HEK293 (cell line): ENCODE data around the gene ILKAP.
A peak's percentile ranks its signal among the peaks of the same experiment; 100 is the strongest.

ENCODE experiments used
- BCL11B ChIP-seq: fragments of 450-650 bp; formaldehyde crosslinking; IDR thresholded peaks from 2 replicates; pipeline ENCODE4 v1.5.1; 2016; ENCODE audit warnings: low read depth, missing biosample characterization, missing genetic modification characterization
- KLF10 ChIP-seq: fragments of 450-650 bp; IDR thresholded peaks from 2 replicates; pipeline ENCODE4 v1.5.1; 2018; ENCODE audit warnings: missing biosample characterization, mild to moderate bottlenecking, missing genetic modification characterization
- WT1 ChIP-seq: fragments of 450-650 bp; formaldehyde crosslinking; IDR thresholded peaks from 2 replicates; pipeline ENCODE4 v1.5.1; 2016; ENCODE audit warnings: missing biosample characterization, missing genetic modification characterization
- YY2 ChIP-seq: fragments of 450-650 bp; formaldehyde crosslinking; IDR thresholded peaks from 2 replicates; pipeline ENCODE4 v1.5.1; 2016; ENCODE audit warnings: missing biosample characterization, missing genetic modification characterization
- ZFHX2 ChIP-seq: fragments of 450-650 bp; formaldehyde crosslinking; conservative IDR thresholded peaks from 2 replicates; pipeline ENCODE4 v1.5.1; 2016; ENCODE audit warnings: missing biosample characterization, missing genetic modification characterization
- ZNF10 ChIP-seq: fragments of 450-650 bp; formaldehyde crosslinking; IDR thresholded peaks from 2 replicates; pipeline ENCODE4 v1.5.1; 2017; ENCODE audit warnings: missing biosample characterization, missing genetic modification characterization
- ZNF146 ChIP-seq: fragments of 450-650 bp; formaldehyde crosslinking; IDR thresholded peaks from 2 replicates; pipeline ENCODE4 v1.5.1; 2016; ENCODE audit warnings: missing biosample characterization, missing genetic modification characterization
- ZNF19 ChIP-seq: fragments of 450-650 bp; formaldehyde crosslinking; IDR thresholded peaks from 2 replicates; pipeline ENCODE4; 2016; ENCODE audit warnings: missing biosample characterization, missing genetic modification characterization, low read depth
- ZNF292 ChIP-seq: fragments of 450-650 bp; formaldehyde crosslinking; IDR thresholded peaks from 2 replicates; pipeline ENCODE4 v1.5.1; 2016; ENCODE audit warnings: low read depth, missing biosample characterization, missing genetic modification characterization, borderline replicate concordance
- ZNF501 ChIP-seq: fragments of 450-650 bp; formaldehyde crosslinking; IDR thresholded peaks from 2 replicates; pipeline ENCODE4 v1.5.1; 2016; ENCODE audit warnings: missing biosample characterization, missing genetic modification characterization
- ZNF529 ChIP-seq: fragments of 450-650 bp; formaldehyde crosslinking; IDR thresholded peaks from 2 replicates; pipeline ENCODE4 v1.5.1; 2017; ENCODE audit warnings: missing genetic modification characterization, missing biosample characterization; ENCODE audit not compliant: insufficient replicate concordance
- ZNF544 ChIP-seq: fragments of 450-650 bp; formaldehyde crosslinking; IDR thresholded peaks from 2 replicates; pipeline ENCODE4 v1.5.0; 2017; ENCODE audit warnings: missing biosample characterization, missing genetic modification characterization
- ZNF660 ChIP-seq: fragments of 450-650 bp; IDR thresholded peaks from 2 replicates; pipeline ENCODE4 v1.5.1; 2018; ENCODE audit warnings: missing biosample characterization, mild to moderate bottlenecking, missing genetic modification characterization
- ZNF701 ChIP-seq: fragments of 450-650 bp; formaldehyde crosslinking; IDR thresholded peaks from 2 replicates; pipeline ENCODE4 v1.5.1; 2016; ENCODE audit warnings: missing biosample characterization, missing genetic modification characterization
- ZNF791 ChIP-seq: fragments of 450-650 bp; formaldehyde crosslinking; IDR thresholded peaks from 2 replicates; pipeline ENCODE4 v1.5.1; 2016; ENCODE audit warnings: missing biosample characterization, missing genetic modification characterization
- ZNF837 ChIP-seq: fragments of 450-650 bp; formaldehyde crosslinking; IDR thresholded peaks from 2 replicates; pipeline ENCODE4 v1.5.1; 2016; ENCODE audit warnings: missing biosample characterization, missing genetic modification characterization
- ZSCAN23 ChIP-seq: fragments of 450-650 bp; formaldehyde crosslinking; IDR thresholded peaks from 2 replicates; pipeline ENCODE4 v1.5.1; 2016; ENCODE audit warnings: missing biosample characterization, missing genetic modification characterization
- TF ChIP-seq, protein P1 (sequence below): fragments of 450-650 bp; formaldehyde crosslinking; IDR thresholded peaks from 2 replicates; pipeline ENCODE4 v1.5.1; 2016; ENCODE audit warnings: missing biosample characterization, missing genetic modification characterization
- TF ChIP-seq, protein P2 (sequence below): fragments of 450-650 bp; formaldehyde crosslinking; IDR thresholded peaks from 2 replicates; pipeline ENCODE4 v1.5.1; 2016; ENCODE audit warnings: missing biosample characterization, missing genetic modification characterization
- TF ChIP-seq, protein P3 (sequence below): fragments of 450-650 bp; IDR thresholded peaks from 2 replicates; pipeline ENCODE4 v1.5.1; 2018; ENCODE audit warnings: missing biosample characterization, missing genetic modification characterization
- TF ChIP-seq, protein P4 (sequence below): fragments of 450-650 bp; formaldehyde crosslinking; IDR thresholded peaks from 2 replicates; pipeline ENCODE4 v1.5.1; 2016; ENCODE audit warnings: missing biosample characterization, missing genetic modification characterization
- TF ChIP-seq, protein P5 (sequence below): fragments of 450-650 bp; formaldehyde crosslinking; IDR thresholded peaks from 2 replicates; pipeline ENCODE4 v1.5.1; 2017; ENCODE audit warnings: missing biosample characterization, missing genetic modification characterization
- TF ChIP-seq, protein P6 (sequence below): fragments of 450-650 bp; formaldehyde crosslinking; IDR thresholded peaks from 2 replicates; pipeline ENCODE4 v1.5.1; 2016; ENCODE audit warnings: missing biosample characterization, missing genetic modification characterization, borderline replicate concordance

ILKAP gene

DNA sequence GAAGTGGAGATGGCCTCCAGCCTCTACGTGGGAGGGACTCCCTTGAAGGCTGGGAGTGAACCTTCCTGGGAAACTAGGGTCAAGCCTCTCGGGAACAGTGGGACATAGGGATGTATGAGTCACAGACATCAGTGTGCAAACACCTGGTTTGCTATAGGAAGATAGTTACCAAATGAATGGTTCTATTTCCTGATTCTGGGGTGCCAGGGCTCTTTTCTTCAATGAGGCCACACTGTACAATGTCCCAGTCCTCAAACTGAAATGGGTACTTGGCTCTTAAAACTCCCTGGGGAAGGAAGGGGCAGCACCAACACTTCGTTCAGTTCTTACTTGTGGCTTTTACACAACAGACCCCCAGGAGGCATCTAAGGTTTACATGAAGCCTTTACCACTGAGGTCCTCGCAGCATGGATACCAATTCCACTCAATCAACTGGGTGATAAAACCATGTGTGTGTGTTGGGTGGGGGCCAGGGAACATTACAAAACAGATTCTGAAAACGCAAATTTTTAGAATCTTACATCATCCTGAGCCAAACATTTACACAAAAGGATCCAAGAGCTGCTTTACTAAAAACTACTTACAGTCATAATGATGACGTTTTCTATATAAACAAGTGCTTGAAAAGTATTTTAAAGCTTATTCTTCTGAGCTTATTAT, 34.3 kb downstream of the ILKAP start (continued):
- TF ChIP-seq ZNF660 (peak; percentile 11; the same call in 1 of the 2 replicates), ZNF146 (tag by site-specific recombination) (no peak), WT1 (tag by site-specific recombination) (peak; percentile 60), ZNF701 (no peak), ZNF791 (tag by site-specific recombination) (no peak), KLF10 (tag by site-specific recombination) (peak; percentile 80), ZNF19 (tag by site-specific recombination) (no peak), ZNF501 (tag by site-specific recombination) (no peak), YY2 (tag by site-specific recombination) (no peak), ZNF10 (tag by site-specific recombination) (0 out of 2 replicates have a peak, but pooled peaks have one; percentile 36), ZSCAN23 (tag by site-specific recombination) (no peak), ZNF292 (tag by site-specific recombination) (no peak), BCL11B (tag by site-specific recombination) (0 out of 2 replicates have a peak, but pooled peaks have one; percentile 49), ZNF529 (tag by site-specific recombination) (no peak), ZNF544 (tag by site-specific recombination) (no peak), ZNF837 (tag by site-specific recombination) (no peak), ZFHX2 (tag by site-specific recombination) (peak; percentile 33; the same call in 1 of the 2 replicates)
- TF ChIP-seq, protein P1, sequence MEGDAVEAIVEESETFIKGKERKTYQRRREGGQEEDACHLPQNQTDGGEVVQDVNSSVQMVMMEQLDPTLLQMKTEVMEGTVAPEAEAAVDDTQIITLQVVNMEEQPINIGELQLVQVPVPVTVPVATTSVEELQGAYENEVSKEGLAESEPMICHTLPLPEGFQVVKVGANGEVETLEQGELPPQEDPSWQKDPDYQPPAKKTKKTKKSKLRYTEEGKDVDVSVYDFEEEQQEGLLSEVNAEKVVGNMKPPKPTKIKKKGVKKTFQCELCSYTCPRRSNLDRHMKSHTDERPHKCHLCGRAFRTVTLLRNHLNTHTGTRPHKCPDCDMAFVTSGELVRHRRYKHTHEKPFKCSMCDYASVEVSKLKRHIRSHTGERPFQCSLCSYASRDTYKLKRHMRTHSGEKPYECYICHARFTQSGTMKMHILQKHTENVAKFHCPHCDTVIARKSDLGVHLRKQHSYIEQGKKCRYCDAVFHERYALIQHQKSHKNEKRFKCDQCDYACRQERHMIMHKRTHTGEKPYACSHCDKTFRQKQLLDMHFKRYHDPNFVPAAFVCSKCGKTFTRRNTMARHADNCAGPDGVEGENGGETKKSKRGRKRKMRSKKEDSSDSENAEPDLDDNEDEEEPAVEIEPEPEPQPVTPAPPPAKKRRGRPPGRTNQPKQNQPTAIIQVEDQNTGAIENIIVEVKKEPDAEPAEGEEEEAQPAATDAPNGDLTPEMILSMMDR (tag by site-specific recombination), result no peak
- TF ChIP-seq, protein P2, sequence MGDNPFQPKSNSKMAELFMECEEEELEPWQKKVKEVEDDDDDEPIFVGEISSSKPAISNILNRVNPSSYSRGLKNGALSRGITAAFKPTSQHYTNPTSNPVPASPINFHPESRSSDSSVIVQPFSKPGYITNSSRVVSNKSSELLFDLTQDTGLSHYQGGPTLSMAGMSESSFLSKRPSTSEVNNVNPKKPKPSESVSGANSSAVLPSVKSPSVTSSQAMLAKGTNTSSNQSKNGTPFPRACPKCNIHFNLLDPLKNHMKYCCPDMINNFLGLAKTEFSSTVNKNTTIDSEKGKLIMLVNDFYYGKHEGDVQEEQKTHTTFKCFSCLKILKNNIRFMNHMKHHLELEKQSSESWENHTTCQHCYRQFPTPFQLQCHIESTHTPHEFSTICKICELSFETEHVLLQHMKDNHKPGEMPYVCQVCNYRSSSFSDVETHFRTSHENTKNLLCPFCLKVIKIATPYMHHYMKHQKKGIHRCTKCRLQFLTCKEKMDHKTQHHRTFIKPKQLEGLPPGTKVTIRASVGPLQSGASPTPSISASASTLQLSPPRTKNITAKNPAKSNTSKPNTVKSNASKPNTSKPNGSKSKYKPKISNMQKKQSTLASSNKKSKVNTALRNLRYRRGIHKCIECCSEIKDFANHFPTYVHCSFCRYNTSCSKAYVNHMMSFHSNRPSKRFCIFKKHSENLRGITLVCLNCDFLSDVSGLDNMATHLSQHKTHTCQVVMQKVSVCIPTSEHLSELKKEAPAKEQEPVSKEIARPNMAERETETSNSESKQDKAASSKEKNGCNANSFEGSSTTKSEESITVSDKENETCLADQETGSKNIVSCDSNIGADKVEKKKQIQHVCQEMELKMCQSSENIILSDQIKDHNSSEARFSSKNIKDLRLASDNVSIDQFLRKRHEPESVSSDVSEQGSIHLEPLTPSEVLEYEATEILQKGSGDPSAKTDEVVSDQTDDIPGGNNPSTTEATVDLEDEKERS (tag by site-specific recombination), result no peak
- TF ChIP-seq, protein P3, sequence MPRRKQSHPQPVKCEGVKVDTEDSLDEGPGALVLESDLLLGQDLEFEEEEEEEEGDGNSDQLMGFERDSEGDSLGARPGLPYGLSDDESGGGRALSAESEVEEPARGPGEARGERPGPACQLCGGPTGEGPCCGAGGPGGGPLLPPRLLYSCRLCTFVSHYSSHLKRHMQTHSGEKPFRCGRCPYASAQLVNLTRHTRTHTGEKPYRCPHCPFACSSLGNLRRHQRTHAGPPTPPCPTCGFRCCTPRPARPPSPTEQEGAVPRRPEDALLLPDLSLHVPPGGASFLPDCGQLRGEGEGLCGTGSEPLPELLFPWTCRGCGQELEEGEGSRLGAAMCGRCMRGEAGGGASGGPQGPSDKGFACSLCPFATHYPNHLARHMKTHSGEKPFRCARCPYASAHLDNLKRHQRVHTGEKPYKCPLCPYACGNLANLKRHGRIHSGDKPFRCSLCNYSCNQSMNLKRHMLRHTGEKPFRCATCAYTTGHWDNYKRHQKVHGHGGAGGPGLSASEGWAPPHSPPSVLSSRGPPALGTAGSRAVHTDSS (tag by site-specific recombination), result no peak
- TF ChIP-seq, protein P4, sequence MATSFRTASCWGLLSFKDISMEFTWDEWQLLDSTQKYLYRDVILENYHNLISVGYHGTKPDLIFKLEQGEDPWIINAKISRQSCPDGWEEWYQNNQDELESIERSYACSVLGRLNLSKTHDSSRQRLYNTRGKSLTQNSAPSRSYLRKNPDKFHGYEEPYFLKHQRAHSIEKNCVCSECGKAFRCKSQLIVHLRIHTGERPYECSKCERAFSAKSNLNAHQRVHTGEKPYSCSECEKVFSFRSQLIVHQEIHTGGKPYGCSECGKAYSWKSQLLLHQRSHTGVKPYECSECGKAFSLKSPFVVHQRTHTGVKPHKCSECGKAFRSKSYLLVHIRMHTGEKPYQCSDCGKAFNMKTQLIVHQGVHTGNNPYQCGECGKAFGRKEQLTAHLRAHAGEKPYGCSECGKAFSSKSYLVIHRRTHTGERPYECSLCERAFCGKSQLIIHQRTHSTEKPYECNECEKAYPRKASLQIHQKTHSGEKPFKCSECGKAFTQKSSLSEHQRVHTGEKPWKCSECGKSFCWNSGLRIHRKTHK (tag by site-specific recombination), result no peak
- TF ChIP-seq, protein P5, sequence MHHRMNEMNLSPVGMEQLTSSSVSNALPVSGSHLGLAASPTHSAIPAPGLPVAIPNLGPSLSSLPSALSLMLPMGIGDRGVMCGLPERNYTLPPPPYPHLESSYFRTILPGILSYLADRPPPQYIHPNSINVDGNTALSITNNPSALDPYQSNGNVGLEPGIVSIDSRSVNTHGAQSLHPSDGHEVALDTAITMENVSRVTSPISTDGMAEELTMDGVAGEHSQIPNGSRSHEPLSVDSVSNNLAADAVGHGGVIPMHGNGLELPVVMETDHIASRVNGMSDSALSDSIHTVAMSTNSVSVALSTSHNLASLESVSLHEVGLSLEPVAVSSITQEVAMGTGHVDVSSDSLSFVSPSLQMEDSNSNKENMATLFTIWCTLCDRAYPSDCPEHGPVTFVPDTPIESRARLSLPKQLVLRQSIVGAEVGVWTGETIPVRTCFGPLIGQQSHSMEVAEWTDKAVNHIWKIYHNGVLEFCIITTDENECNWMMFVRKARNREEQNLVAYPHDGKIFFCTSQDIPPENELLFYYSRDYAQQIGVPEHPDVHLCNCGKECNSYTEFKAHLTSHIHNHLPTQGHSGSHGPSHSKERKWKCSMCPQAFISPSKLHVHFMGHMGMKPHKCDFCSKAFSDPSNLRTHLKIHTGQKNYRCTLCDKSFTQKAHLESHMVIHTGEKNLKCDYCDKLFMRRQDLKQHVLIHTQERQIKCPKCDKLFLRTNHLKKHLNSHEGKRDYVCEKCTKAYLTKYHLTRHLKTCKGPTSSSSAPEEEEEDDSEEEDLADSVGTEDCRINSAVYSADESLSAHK (tag by site-specific recombination), result peak; percentile 29; the same call in 1 of the 2 replicates
- TF ChIP-seq, protein P6, sequence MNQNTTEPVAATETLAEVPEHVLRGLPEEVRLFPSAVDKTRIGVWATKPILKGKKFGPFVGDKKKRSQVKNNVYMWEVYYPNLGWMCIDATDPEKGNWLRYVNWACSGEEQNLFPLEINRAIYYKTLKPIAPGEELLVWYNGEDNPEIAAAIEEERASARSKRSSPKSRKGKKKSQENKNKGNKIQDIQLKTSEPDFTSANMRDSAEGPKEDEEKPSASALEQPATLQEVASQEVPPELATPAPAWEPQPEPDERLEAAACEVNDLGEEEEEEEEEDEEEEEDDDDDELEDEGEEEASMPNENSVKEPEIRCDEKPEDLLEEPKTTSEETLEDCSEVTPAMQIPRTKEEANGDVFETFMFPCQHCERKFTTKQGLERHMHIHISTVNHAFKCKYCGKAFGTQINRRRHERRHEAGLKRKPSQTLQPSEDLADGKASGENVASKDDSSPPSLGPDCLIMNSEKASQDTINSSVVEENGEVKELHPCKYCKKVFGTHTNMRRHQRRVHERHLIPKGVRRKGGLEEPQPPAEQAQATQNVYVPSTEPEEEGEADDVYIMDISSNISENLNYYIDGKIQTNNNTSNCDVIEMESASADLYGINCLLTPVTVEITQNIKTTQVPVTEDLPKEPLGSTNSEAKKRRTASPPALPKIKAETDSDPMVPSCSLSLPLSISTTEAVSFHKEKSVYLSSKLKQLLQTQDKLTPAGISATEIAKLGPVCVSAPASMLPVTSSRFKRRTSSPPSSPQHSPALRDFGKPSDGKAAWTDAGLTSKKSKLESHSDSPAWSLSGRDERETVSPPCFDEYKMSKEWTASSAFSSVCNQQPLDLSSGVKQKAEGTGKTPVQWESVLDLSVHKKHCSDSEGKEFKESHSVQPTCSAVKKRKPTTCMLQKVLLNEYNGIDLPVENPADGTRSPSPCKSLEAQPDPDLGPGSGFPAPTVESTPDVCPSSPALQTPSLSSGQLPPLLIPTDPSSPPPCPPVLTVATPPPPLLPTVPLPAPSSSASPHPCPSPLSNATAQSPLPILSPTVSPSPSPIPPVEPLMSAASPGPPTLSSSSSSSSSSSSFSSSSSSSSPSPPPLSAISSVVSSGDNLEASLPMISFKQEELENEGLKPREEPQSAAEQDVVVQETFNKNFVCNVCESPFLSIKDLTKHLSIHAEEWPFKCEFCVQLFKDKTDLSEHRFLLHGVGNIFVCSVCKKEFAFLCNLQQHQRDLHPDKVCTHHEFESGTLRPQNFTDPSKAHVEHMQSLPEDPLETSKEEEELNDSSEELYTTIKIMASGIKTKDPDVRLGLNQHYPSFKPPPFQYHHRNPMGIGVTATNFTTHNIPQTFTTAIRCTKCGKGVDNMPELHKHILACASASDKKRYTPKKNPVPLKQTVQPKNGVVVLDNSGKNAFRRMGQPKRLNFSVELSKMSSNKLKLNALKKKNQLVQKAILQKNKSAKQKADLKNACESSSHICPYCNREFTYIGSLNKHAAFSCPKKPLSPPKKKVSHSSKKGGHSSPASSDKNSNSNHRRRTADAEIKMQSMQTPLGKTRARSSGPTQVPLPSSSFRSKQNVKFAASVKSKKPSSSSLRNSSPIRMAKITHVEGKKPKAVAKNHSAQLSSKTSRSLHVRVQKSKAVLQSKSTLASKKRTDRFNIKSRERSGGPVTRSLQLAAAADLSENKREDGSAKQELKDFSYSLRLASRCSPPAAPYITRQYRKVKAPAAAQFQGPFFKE (tag by site-specific recombination), result no peak
